Measurements from ENCODE around the gene NAALADL2.

The NAALADL2 gene

GRCh38 chr3:175227126-175227525 is 368.0 kb downstream of the NAALADL2 start:
- no peaks in the 10 kb centered on the region for H3K79me2 ChIP-seq (ENCODE audit: insufficient read depth, low read depth)
- no peak for TF ChIP-seq CTCF (conservative IDR thresholded peaks at IDR 0.05; ENCODE audit: low read depth, low read length)
- H3K36me3 ChIP-seq (ENCODE audit: insufficient read depth) = no peaks in the 10 kb centered on the region
- no peak overlapping the region for H3K9ac ChIP-seq
- H4K20me1 ChIP-seq (ENCODE audit: insufficient read depth) = no peaks in the 10 kb centered on the region
- H3K4me3 ChIP-seq (IDR thresholded peaks at IDR 0.05; ENCODE audit: insufficient read depth, low read depth, low read length) = no peak overlapping the region
- no peaks in the 10 kb centered on the region for H3K27me3 ChIP-seq (ENCODE audit: insufficient read depth, low read depth)
- no peak overlapping the region for H3K4me2 ChIP-seq
- no peak overlapping the region for H3K27ac ChIP-seq
- no peak overlapping the region for H2AFZ ChIP-seq (ENCODE audit: low read depth)
- H3K4me1 ChIP-seq (ENCODE audit: low read depth, poor library complexity, severe bottlenecking) = no peaks in the 10 kb centered on the region

- no peak overlapping the region for H3K9ac ChIP-seq
- H3K79me2 ChIP-seq (ENCODE audit: insufficient read depth, low read depth) = no peaks in the 10 kb centered on the region
- H4K20me1 ChIP-seq (ENCODE audit: insufficient read depth) = no peaks in the 10 kb centered on the region
- H3K27ac ChIP-seq = peak overlapping the region; percentile 2; the same call in 1 of the 2 replicates
- TF ChIP-seq CTCF (conservative IDR thresholded peaks at IDR 0.05; ENCODE audit: low read depth, low read length) = no peak
- H2AFZ ChIP-seq (ENCODE audit: low read depth) = peak overlapping the region; percentile 17; the same call in 1 of the 2 replicates
- peak overlapping the region; percentile 40 for H3K4me2 ChIP-seq
- H3K27me3 ChIP-seq (ENCODE audit: insufficient read depth, low read depth) = no peaks in the 10 kb centered on the region
- no peak overlapping the region for H3K4me3 ChIP-seq (IDR thresholded peaks at IDR 0.05; ENCODE audit: insufficient read depth, low read depth, low read length)
- no peaks in the 10 kb centered on the region for H3K36me3 ChIP-seq (ENCODE audit: insufficient read depth)
- H3K4me1 ChIP-seq (ENCODE audit: low read depth, poor library complexity, severe bottlenecking) = peaks cover 25% of the 10 kb centered on the region
Measured at GRCh38 chr3:175233957-175234940, 375.1 kb downstream of the NAALADL2 start.

GRCh38 chr3:175238801-175239200 is 379.7 kb downstream of the NAALADL2 start:
- Histone ChIP-seq H3K4me3 (IDR thresholded peaks at IDR 0.05; ENCODE audit: insufficient read depth, low read depth, low read length) (no peak overlapping the region), H3K4me1 (ENCODE audit: low read depth, poor library complexity, severe bottlenecking) (peaks cover 19% of the 10 kb centered on the region), H4K20me1 (ENCODE audit: insufficient read depth) (no peaks in the 10 kb centered on the region), H3K4me2 (no peak overlapping the region), H2AFZ (ENCODE audit: low read depth) (no peak overlapping the region), H3K27me3 (ENCODE audit: insufficient read depth, low read depth) (no peaks in the 10 kb centered on the region), H3K27ac (no peak overlapping the region), H3K9ac (no peak overlapping the region), H3K79me2 (ENCODE audit: insufficient read depth, low read depth) (no peaks in the 10 kb centered on the region), H3K36me3 (ENCODE audit: insufficient read depth) (no peaks in the 10 kb centered on the region)
- no peak for TF ChIP-seq CTCF (conservative IDR thresholded peaks at IDR 0.05; ENCODE audit: low read depth, low read length)

GRCh38 chr3:175240921-175241320 is 381.8 kb downstream of the NAALADL2 start:
- H3K27me3 ChIP-seq (ENCODE audit: insufficient read depth, low read depth) = no peaks in the 10 kb centered on the region
- H3K27ac ChIP-seq = no peak overlapping the region
- no peak overlapping the region for H3K9ac ChIP-seq
- no peak overlapping the region for H3K4me3 ChIP-seq (IDR thresholded peaks at IDR 0.05; ENCODE audit: insufficient read depth, low read depth, low read length)
- no peak overlapping the region for H2AFZ ChIP-seq (ENCODE audit: low read depth)
- no peak overlapping the region for H3K4me2 ChIP-seq
- TF ChIP-seq CTCF (conservative IDR thresholded peaks at IDR 0.05; ENCODE audit: low read depth, low read length) = no peak
- H4K20me1 ChIP-seq (ENCODE audit: insufficient read depth) = no peaks in the 10 kb centered on the region
- H3K79me2 ChIP-seq (ENCODE audit: insufficient read depth, low read depth) = no peaks in the 10 kb centered on the region
- no peaks in the 10 kb centered on the region for H3K4me1 ChIP-seq (ENCODE audit: low read depth, poor library complexity, severe bottlenecking)
- no peaks in the 10 kb centered on the region for H3K36me3 ChIP-seq (ENCODE audit: insufficient read depth)
